Kidney (tissue), 14 donors: Measurements from ENCODE around the gene DCP1A. TPM values are rescaled to one million over a fixed set of nuclear protein-coding genes. Genes with fewer than 3 reads are reported as not detected.

Experiments used
- DNase-seq, 5 donors: peaks; one replicate each; pipeline ENCODE4 v3.0.0-alpha.2; 2013 to 2020
- FAIRE-seq: peaks from 2 replicates; lab custom pipeline; 2012; peaks lifted over from hg19 to GRCh38; lab: Jason Lieb, UNC
- H3K27ac ChIP-seq, 2 donors: one replicate each; pipeline ENCODE4 v1.7.0; 2013; ENCODE audit warnings: low read depth in 2 of 2, low read length in 2 of 2, inconsistent platforms in 1 of 2
- H3K27me3 ChIP-seq: one replicate; pipeline ENCODE4 v1.7.1; 2013; ENCODE audit warnings: low read length, inconsistent platforms; ENCODE audit not compliant: control insufficient read depth, insufficient read depth
- H3K36me3 ChIP-seq, 3 donors: one replicate each; pipeline versions ENCODE4 v1.7.0 to v1.7.1; 2013; ENCODE audit warnings: low read length in 3 of 3, control low read depth in 1 of 3, inconsistent platforms in 1 of 3; ENCODE audit not compliant: insufficient read depth in 3 of 3, control insufficient read depth in 2 of 3
- H3K4me1 ChIP-seq, 3 donors: one replicate each; pipeline versions ENCODE4 v1.7.0 to v1.7.1; 2013; ENCODE audit warnings: low read length in 3 of 3, inconsistent platforms in 1 of 3, low read depth in 1 of 3; ENCODE audit not compliant: control insufficient read depth in 2 of 3, insufficient read depth in 2 of 3
- H3K4me3 ChIP-seq, 3 donors: one replicate each; pipeline versions ENCODE4 v1.7.0 to v1.8.1; 2013; ENCODE audit warnings: low read length in 3 of 3, control low read depth in 1 of 3, inconsistent platforms in 1 of 3
- H3K9ac ChIP-seq, 3 donors: one replicate each; pipeline versions ENCODE4 v1.7.0 to v1.7.1; 2013; ENCODE audit warnings: low read length in 3 of 3, control low read depth in 1 of 3, inconsistent platforms in 1 of 3
- H3K9me3 ChIP-seq, 3 donors: one replicate each; pipeline versions ENCODE4 v1.7.0 to v1.7.1; 2013; ENCODE audit warnings: low read length in 3 of 3, control low read depth in 1 of 3, inconsistent platforms in 1 of 3; ENCODE audit not compliant: control insufficient read depth in 2 of 3, insufficient read depth in 1 of 3
- intact Hi-C: fragments of 100-400 bp; cut with DNase I; formaldehyde crosslinking; loops from one replicate; pipeline ENCODE4 v1.11.1; 2022
- polyA plus RNA-seq: library from polyadenylated mRNA; stranded (reverse); fragments of 350-450 nt; fragmentation: Illumina TruSeq; extraction: RNeasy Lipid Tissue Mini Kit (QIAGEN cat#74804); gene quantifications from one replicate; pipeline ENCODE4 v1.2.3, GENCODE V29; 2014; ENCODE audit warnings: low read depth, low replicate concordance; ENCODE audit not compliant: insufficient read depth
- total RNA-seq: library from RNA; stranded (reverse); fragmentation: NEBNext Ultra II Directional; extraction: Animal tissue kit (Norgen Biotek cat#: 25700); gene quantifications from one replicate; pipeline ENCODE4 v1.2.1, GENCODE V29; 2021
- TF ChIP-seq, protein P1 (sequence below): IDR thresholded peaks from 3 replicates; pipeline ENCODE4 v1.5.1; 2012; ENCODE audit warnings: mild to moderate bottlenecking, moderate library complexity, borderline replicate concordance; ENCODE audit not compliant: insufficient read depth; ENCODE audit errors: extremely low read depth
- donor health status: control.
- donor health status: control.
- donor health status: control.
- donor health status: control.
- donor health status: control.
- donor health status: DM: yes; HTN: yes; CAD: no.
- donor health status: Normal renal cell carcinoma (clear cell type).

The DCP1A gene
- total and polyA plus RNA-seq, 2 donors from 2014 or later, result 4.9 to 21.0 TPM

- H3K27ac ChIP-seq, result no peak overlapping the region
- no peak for FAIRE-seq
- TF ChIP-seq, protein P1, sequence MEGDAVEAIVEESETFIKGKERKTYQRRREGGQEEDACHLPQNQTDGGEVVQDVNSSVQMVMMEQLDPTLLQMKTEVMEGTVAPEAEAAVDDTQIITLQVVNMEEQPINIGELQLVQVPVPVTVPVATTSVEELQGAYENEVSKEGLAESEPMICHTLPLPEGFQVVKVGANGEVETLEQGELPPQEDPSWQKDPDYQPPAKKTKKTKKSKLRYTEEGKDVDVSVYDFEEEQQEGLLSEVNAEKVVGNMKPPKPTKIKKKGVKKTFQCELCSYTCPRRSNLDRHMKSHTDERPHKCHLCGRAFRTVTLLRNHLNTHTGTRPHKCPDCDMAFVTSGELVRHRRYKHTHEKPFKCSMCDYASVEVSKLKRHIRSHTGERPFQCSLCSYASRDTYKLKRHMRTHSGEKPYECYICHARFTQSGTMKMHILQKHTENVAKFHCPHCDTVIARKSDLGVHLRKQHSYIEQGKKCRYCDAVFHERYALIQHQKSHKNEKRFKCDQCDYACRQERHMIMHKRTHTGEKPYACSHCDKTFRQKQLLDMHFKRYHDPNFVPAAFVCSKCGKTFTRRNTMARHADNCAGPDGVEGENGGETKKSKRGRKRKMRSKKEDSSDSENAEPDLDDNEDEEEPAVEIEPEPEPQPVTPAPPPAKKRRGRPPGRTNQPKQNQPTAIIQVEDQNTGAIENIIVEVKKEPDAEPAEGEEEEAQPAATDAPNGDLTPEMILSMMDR, result no peak
- H3K36me3 ChIP-seq, result peaks cover 0 to 31% (median 22%) of the 10 kb centered on the region in 3 donors
- no peak overlapping the region for H3K4me3 ChIP-seq
- intact Hi-C loops, result no loop called here
- H3K9ac ChIP-seq, result no peak overlapping the region
- H3K27me3 ChIP-seq, result no peaks in the 10 kb centered on the region
- DNase-seq, result no peak
- peaks cover 2 to 26% (median 26%) of the 10 kb centered on the region in 3 donors for H3K4me1 ChIP-seq
- H3K9me3 ChIP-seq, result no peaks in the 10 kb centered on the region
These were observed 112.5 kb downstream of the DCP1A start for GRCh38 chr3:53234841-53235232.

- TF ChIP-seq, protein P1, result no peak
- Histone ChIP-seq H3K4me3 (no peak overlapping the region), H3K9me3 (no peaks in the 10 kb centered on the region), H3K36me3 (peaks cover 0 to 37% (median 24%) of the 10 kb centered on the region in 3 donors), H3K27me3 (no peaks in the 10 kb centered on the region), H3K27ac (no peak overlapping the region), H3K4me1 (peaks cover 2 to 26% (median 26%) of the 10 kb centered on the region in 3 donors), H3K9ac (no peak overlapping the region)
- intact Hi-C loops, result no loop called here
- DNase-seq, result no peak
- FAIRE-seq, result no peak
These were observed 113.1 kb downstream of the DCP1A start for GRCh38 chr3:53234130-53234840.

Other genes with a start within 250 kb of the DCP1A start
- gene RFT1, start 217.1 kb downstream of the DCP1A start, total RNA-seq, result 22.8 TPM
- gene RFT1, start 217.1 kb downstream of the DCP1A start, polyA plus RNA-seq, result 14.7 TPM
- gene PRKCD, start 186.3 kb downstream of the DCP1A start, total RNA-seq, result 26.6 TPM
- gene PRKCD, start 186.3 kb downstream of the DCP1A start, polyA plus RNA-seq, result 29.1 TPM
- 182 TPM for gene TKT, start 91.5 kb downstream of the DCP1A start, total RNA-seq
- 224 TPM for gene TKT, start 91.5 kb downstream of the DCP1A start, polyA plus RNA-seq
- gene CACNA1D, start 147.1 kb upstream of the DCP1A start, total RNA-seq, result 35.7 TPM
- 3.7 TPM for gene CACNA1D, start 147.1 kb upstream of the DCP1A start, polyA plus RNA-seq